H9 (cell line): ENCODE measurements around the gene EXD1. TPM values are rescaled to one million over a fixed set of nuclear protein-coding genes. Genes with fewer than 3 reads are reported as not detected.

Experiments
- DNase-seq: peaks from one replicate; pipeline ENCODE4 v3.0.0-alpha.2; 2017
- H2AFZ ChIP-seq: one replicate; pipeline ENCODE4 v1.6.1; 2013; ENCODE audit warnings: mild to moderate bottlenecking, low read length, control low read depth, moderate library complexity
- H2AK5ac ChIP-seq: 2 replicates; pipeline ENCODE4 v1.6.1; 2013; ENCODE audit warnings: low read length, control low read depth, mixed read lengths; ENCODE audit not compliant: insufficient read length
- H2BK120ac ChIP-seq: one replicate; pipeline ENCODE4 v1.6.1; 2013; ENCODE audit warnings: low read depth, mild to moderate bottlenecking, low read length, control low read depth, inconsistent platforms; ENCODE audit not compliant: poor library complexity, severe bottlenecking
- H2BK12ac ChIP-seq: 2 replicates; pipeline ENCODE4 v1.6.1; 2013; ENCODE audit warnings: low read length, control low read depth, mixed read lengths, low read depth; ENCODE audit not compliant: insufficient read length
- H2BK15ac ChIP-seq: 2 replicates; pipeline ENCODE4 v1.6.1; 2013; ENCODE audit warnings: low read depth, low read length, control low read depth
- H2BK20ac ChIP-seq: one replicate; pipeline ENCODE4 v1.6.1; 2013; ENCODE audit warnings: low read depth, mild to moderate bottlenecking, low read length, control low read depth, inconsistent platforms; ENCODE audit not compliant: poor library complexity, severe bottlenecking
- H2BK5ac ChIP-seq: 2 replicates; pipeline ENCODE4 v1.6.1; 2013; ENCODE audit warnings: low read length, control low read depth, mixed read lengths; ENCODE audit not compliant: insufficient read length
- H3K14ac ChIP-seq: 2 replicates; pipeline ENCODE4 v1.6.1; 2013; ENCODE audit warnings: low read length, control low read depth; ENCODE audit not compliant: insufficient read depth
- H3K18ac ChIP-seq: 2 replicates; pipeline ENCODE4 v1.6.1; 2013; ENCODE audit warnings: low read depth, mild to moderate bottlenecking, mixed read lengths, low read length, control low read depth; ENCODE audit not compliant: insufficient read length
- H3K23ac ChIP-seq: 2 replicates; pipeline ENCODE4 v1.6.1; 2013; ENCODE audit warnings: low read length, control low read depth, mixed read lengths, low read depth; ENCODE audit not compliant: insufficient read length
- H3K23me2 ChIP-seq: 2 replicates; pipeline ENCODE4 v1.6.1; 2013; ENCODE audit warnings: low read depth, mild to moderate bottlenecking, mixed read lengths, low read length, control low read depth; ENCODE audit not compliant: insufficient read length, poor library complexity, severe bottlenecking
- H3K27ac ChIP-seq: 2 replicates; pipeline ENCODE4 v1.5.1; 2013; ENCODE audit warnings: low read length, control low read depth, mixed read lengths, low read depth; ENCODE audit not compliant: insufficient read length
- H3K27me3 ChIP-seq: 2 replicates; pipeline ENCODE4 v1.6.1; 2013; ENCODE audit warnings: low read length, control low read depth, inconsistent platforms; ENCODE audit not compliant: insufficient read depth
- H3K4ac ChIP-seq: 2 replicates; pipeline ENCODE4 v1.6.1; 2013; ENCODE audit warnings: low read depth, mild to moderate bottlenecking, control low read depth, inconsistent platforms, low read length, moderate library complexity
- H3K4me1 ChIP-seq: 2 replicates; pipeline ENCODE4 v1.6.1; 2013; ENCODE audit warnings: low read length, control low read depth, inconsistent platforms; ENCODE audit not compliant: insufficient read depth
- H3K4me2 ChIP-seq: 2 replicates; pipeline ENCODE4 v1.6.1; 2013; ENCODE audit warnings: low read length, control low read depth, mixed read lengths; ENCODE audit not compliant: insufficient read length, insufficient read depth
- H3K56ac ChIP-seq: 2 replicates; pipeline ENCODE4 v1.6.1; 2013; ENCODE audit warnings: low read depth, mild to moderate bottlenecking, mixed read lengths, low read length, control low read depth; ENCODE audit not compliant: insufficient read length
- H3K79me1 ChIP-seq: 2 replicates; pipeline ENCODE4 v1.6.1; 2013; ENCODE audit warnings: low read depth, mild to moderate bottlenecking, moderate library complexity, low read length, control low read depth, inconsistent platforms; ENCODE audit not compliant: insufficient read depth, poor library complexity, severe bottlenecking
- H3K79me2 ChIP-seq: 2 replicates; pipeline ENCODE4 v1.6.1; 2013; ENCODE audit warnings: low read length, control low read depth, inconsistent platforms; ENCODE audit not compliant: insufficient read depth
- H3K9ac ChIP-seq: 2 replicates; pipeline ENCODE4 v1.6.1; 2013; ENCODE audit warnings: low read length, control low read depth, mixed read lengths; ENCODE audit not compliant: insufficient read length; ENCODE audit errors: extremely low read depth
- H3K9me3 ChIP-seq: one replicate; pipeline ENCODE4 v1.6.1; 2013; ENCODE audit warnings: low read depth, low read length, inconsistent platforms; ENCODE audit not compliant: control insufficient read depth
- H3T11ph ChIP-seq: one replicate; pipeline ENCODE4 v1.6.1; 2013; ENCODE audit warnings: mild to moderate bottlenecking, low read length, control low read depth, inconsistent platforms
- H4K20me1 ChIP-seq: one replicate; pipeline ENCODE4 v1.6.1; 2013; ENCODE audit not compliant: control insufficient read depth, insufficient read length, insufficient read depth
- H4K5ac ChIP-seq: 2 replicates; pipeline ENCODE4 v1.6.1; 2013; ENCODE audit warnings: low read depth, mild to moderate bottlenecking, mixed read lengths, low read length, control low read depth; ENCODE audit not compliant: insufficient read length
- H4K8ac ChIP-seq: replicated peaks from 2 replicates; pipeline ENCODE4 v1.6.1; 2013; ENCODE audit warnings: low read length, control low read depth, mixed read lengths, low read depth; ENCODE audit not compliant: insufficient read length
- H4K91ac ChIP-seq: 2 replicates; pipeline ENCODE4 v1.6.1; 2013; ENCODE audit warnings: low read depth, mild to moderate bottlenecking, moderate library complexity, mixed read lengths, low read length, control low read depth; ENCODE audit not compliant: insufficient read length
- H3K27ac Mint-ChIP-seq, 3 experiments: 2 replicates in 2 of 3; 3 replicates in 1 of 3; pipeline ENCODE4 v1.8.0; 2020 to 2021; ENCODE audit warnings: mixed read lengths in 3 of 3, mild to moderate bottlenecking in 1 of 3, moderate library complexity in 1 of 3
- H3K27me3 Mint-ChIP-seq: 2 replicates; pipeline ENCODE4 v1.8.0; 2021; ENCODE audit warnings: low read depth, mild to moderate bottlenecking, moderate library complexity, mixed read lengths
- H3K36me3 Mint-ChIP-seq, 3 experiments: 2 replicates in 2 of 3; 3 replicates in 1 of 3; pipeline ENCODE4 v1.8.0; 2020 to 2021; ENCODE audit warnings: low read depth in 3 of 3, mixed read lengths in 3 of 3; ENCODE audit not compliant: insufficient read depth in 1 of 3
- H3K4me1 Mint-ChIP-seq, 2 experiments: 2 replicates each; pipeline ENCODE4 v1.8.0; 2020; ENCODE audit warnings: mixed read lengths in 2 of 2
- H3K4me3 Mint-ChIP-seq, 2 experiments: 2 replicates in 1 of 2; 3 replicates in 1 of 2; pipeline ENCODE4 v1.8.0; 2020 to 2021; ENCODE audit warnings: mild to moderate bottlenecking in 2 of 2, mixed read lengths in 2 of 2, moderate library complexity in 1 of 2
- H3K9me3 Mint-ChIP-seq, 2 experiments: 2 replicates in 1 of 2; 3 replicates in 1 of 2; pipeline ENCODE4 v1.8.0; 2020; ENCODE audit warnings: mild to moderate bottlenecking in 2 of 2, mixed read lengths in 2 of 2, moderate library complexity in 1 of 2
- CTCF ChIP-seq: fragments of 200-600 bp; sonication (generic); conservative IDR thresholded peaks from 3 replicates; pipeline ENCODE4 v1.8.0; 2021; ENCODE audit warnings: antibody characterized with exemption, mild to moderate bottlenecking
- WGBS: extraction: QIAGEN DNeasy Blood & Tissue Kit; methylation state at CpG from one replicate; pipeline ENCODE4 v1.1.7; 2013; ENCODE audit warnings: missing lambda C conversion rate, low lambda C conversion rate, mixed read lengths; ENCODE audit not compliant: insufficient read length; ENCODE audit errors: extremely low coverage; 5-methylcytosine and 5-hydroxymethylcytosine counted together
- total RNA-seq: library from RNA; stranded (reverse); gene quantifications from 2 replicates; pipeline ENCODE4 v1.2.1, GENCODE V29; 2021

EXD1 gene
- total RNA-seq, 1 experiment from 2014 or later: not detected

DNA sequence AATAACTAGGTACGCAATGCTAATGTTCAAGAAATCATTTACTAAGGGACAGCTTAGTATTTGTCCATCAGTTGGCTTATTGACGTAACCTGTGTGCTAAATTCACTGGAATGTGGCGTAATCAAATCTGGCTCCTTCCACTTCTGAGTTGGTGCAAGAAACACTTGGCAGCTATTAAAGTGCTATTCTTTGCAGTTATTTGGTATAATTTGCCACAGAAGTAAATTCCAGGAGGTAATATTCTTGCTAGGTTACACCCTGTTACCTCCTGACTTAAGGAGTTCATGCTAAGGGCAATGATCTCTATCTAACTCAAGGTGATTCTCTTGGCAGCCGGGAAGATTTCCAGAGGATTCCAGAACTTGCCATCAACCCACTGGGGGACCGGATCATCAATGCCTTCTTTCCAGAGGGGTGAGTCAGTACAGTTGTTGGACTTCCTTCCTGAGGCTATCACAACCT, 26.1 kb upstream of the EXD1 start:
- no CpG with 5 or more reads among the region's 5 CpGs for WGBS
- DNase-seq: no peak

More for the DNA sequence above, 26.1 kb upstream of the EXD1 start:
- Histone ChIP-seq H4K5ac (no peak overlapping the region), H3K27me3 (no peaks in the 10 kb centered on the region), H4K20me1 (no peaks in the 10 kb centered on the region), H3K18ac (no peak overlapping the region), H3K4me2 (no peak overlapping the region), H3K79me1 (no peaks in the 10 kb centered on the region), H3K27ac (no peak overlapping the region), H3K14ac (no peak overlapping the region), H3K56ac (no peak overlapping the region), H3K9ac (no peak overlapping the region), H3K4me1 (no peaks in the 10 kb centered on the region), H2AK5ac (no peak overlapping the region), H4K91ac (no peak overlapping the region), H2AFZ (no peak overlapping the region), H3K23me2 (no peaks in the 10 kb centered on the region), H3K4ac (no peak overlapping the region), H2BK120ac (no peak overlapping the region), H4K8ac (no peak overlapping the region), H2BK20ac (no peak overlapping the region), H3K23ac (no peak overlapping the region), H2BK12ac (no peak overlapping the region), H2BK5ac (no peak overlapping the region), H2BK15ac (no peak overlapping the region), H3K9me3 (no peaks in the 10 kb centered on the region), H3K79me2 (no peaks in the 10 kb centered on the region), H3T11ph (no peak overlapping the region)
- no peak overlapping the region for H3K27ac Mint-ChIP-seq
- no peaks in the 10 kb centered on the region for H3K27me3 Mint-ChIP-seq
- H3K4me3 Mint-ChIP-seq: no peak overlapping the region
- H3K36me3 Mint-ChIP-seq: peaks cover 6 to 20% (median 14%) of the 10 kb centered on the region in 3 experiments; a peak in 6 of 7 replicates
- no peaks in the 10 kb centered on the region for H3K9me3 Mint-ChIP-seq
- peaks cover 0 to 2% of the 10 kb centered on the region in 2 experiments; a peak in 1 of 4 replicates for H3K4me1 Mint-ChIP-seq
- no peak for TF ChIP-seq CTCF
